Mesodermal cell (in vitro differentiated cells): Measurements from ENCODE around the gene FHIT.

ENCODE experiments used
- H3K27ac ChIP-seq: 2 replicates; pipeline ENCODE4 v1.7.0; 2013; ENCODE audit warnings: mild to moderate bottlenecking, low read depth, low read length, moderate library complexity; ENCODE audit not compliant: severe bottlenecking
- H3K36me3 ChIP-seq: 2 replicates; pipeline ENCODE4 v1.7.1; 2013; ENCODE audit warnings: mild to moderate bottlenecking, low read length, moderate library complexity; ENCODE audit not compliant: control insufficient read depth, insufficient read depth
- H3K4me1 ChIP-seq: one replicate; pipeline ENCODE4 v1.7.1; 2013; ENCODE audit warnings: mild to moderate bottlenecking, low read length; ENCODE audit not compliant: insufficient read depth, control insufficient read depth, poor library complexity, severe bottlenecking
- H3K4me3 ChIP-seq: 2 replicates; pipeline ENCODE4 v1.7.0; 2013; ENCODE audit warnings: low read length, control low read depth, mild to moderate bottlenecking; ENCODE audit not compliant: insufficient read depth, poor library complexity, severe bottlenecking; ENCODE audit errors: extremely low read depth
- H3K9me3 ChIP-seq: 2 replicates; pipeline ENCODE4 v1.7.1; 2013; ENCODE audit warnings: mild to moderate bottlenecking, low read length, moderate library complexity; ENCODE audit not compliant: control insufficient read depth
- WGBS, 2 experiments: methylation state at CpG; one replicate each; pipeline ENCODE4 v1.1.5; 2013; ENCODE audit warnings: missing lambda C conversion rate in 2 of 2; ENCODE audit not compliant: insufficient coverage in 2 of 2; 5-methylcytosine and 5-hydroxymethylcytosine counted together

Gene FHIT

GRCh38 chr3:60435941-60436650 lies 815.2 kb downstream of the FHIT start:
- no peak overlapping the region for H3K27ac ChIP-seq
- H3K36me3 ChIP-seq: no peaks in the 10 kb centered on the region
- no peaks in the 10 kb centered on the region for H3K4me1 ChIP-seq
- H3K9me3 ChIP-seq: no peaks in the 10 kb centered on the region
- 93 to 100% methylated on average over 1 to 2 of the region's 4 CpGs for WGBS, 2 experiments
- H3K4me3 ChIP-seq: no peak overlapping the region

GRCh38 chr3:60434950-60435349 lies 816.3 kb downstream of the FHIT start:
- Histone ChIP-seq H3K36me3 (no peaks in the 10 kb centered on the region), H3K9me3 (no peaks in the 10 kb centered on the region), H3K4me3 (no peak overlapping the region), H3K4me1 (no peaks in the 10 kb centered on the region), H3K27ac (no peak overlapping the region)

GRCh38 chr3:60434323-60434722 lies 816.9 kb downstream of the FHIT start:
- H3K4me3 ChIP-seq: no peak overlapping the region
- H3K9me3 ChIP-seq: no peaks in the 10 kb centered on the region
- WGBS, 2 experiments: 43 to 56% methylated on average over 1 of the region's 1 CpG
- no peak overlapping the region for H3K27ac ChIP-seq
- no peaks in the 10 kb centered on the region for H3K4me1 ChIP-seq
- H3K36me3 ChIP-seq: no peaks in the 10 kb centered on the region

- Histone ChIP-seq H3K27ac (no peak overlapping the region), H3K36me3 (no peaks in the 10 kb centered on the region), H3K9me3 (no peaks in the 10 kb centered on the region), H3K4me3 (no peak overlapping the region), H3K4me1 (no peaks in the 10 kb centered on the region)
- WGBS, 2 experiments: 14 to 32% methylated on average over 2 to 5 of the region's 5 CpGs
Observed at GRCh38 chr3:60431599-60431958, 819.7 kb downstream of the FHIT start.

GRCh38 chr3:60430205-60430604 lies 821.0 kb downstream of the FHIT start:
- no peak overlapping the region for H3K27ac ChIP-seq
- WGBS, 2 experiments: 100% methylated on average over 1 of the region's 1 CpG; no CpG with 5 or more reads in 1 of the 2 experiments
- H3K36me3 ChIP-seq: no peaks in the 10 kb centered on the region
- no peaks in the 10 kb centered on the region for H3K9me3 ChIP-seq
- no peaks in the 10 kb centered on the region for H3K4me1 ChIP-seq
- no peak overlapping the region for H3K4me3 ChIP-seq

- Histone ChIP-seq H3K4me1 (no peaks in the 10 kb centered on the region), H3K27ac (no peak overlapping the region), H3K36me3 (no peaks in the 10 kb centered on the region), H3K9me3 (no peaks in the 10 kb centered on the region), H3K4me3 (no peak overlapping the region)
- 90 to 96% methylated on average over 2 to 3 of the region's 5 CpGs for WGBS, 2 experiments
Observed at GRCh38 chr3:60427109-60427508, 824.1 kb downstream of the FHIT start.

- Histone ChIP-seq H3K36me3 (no peaks in the 10 kb centered on the region), H3K27ac (no peak overlapping the region), H3K4me1 (no peaks in the 10 kb centered on the region), H3K4me3 (no peak overlapping the region), H3K9me3 (no peaks in the 10 kb centered on the region)
- WGBS, 2 experiments: 83% methylated on average over 2 of the region's 2 CpGs; no CpG with 5 or more reads in 1 of the 2 experiments
Observed at GRCh38 chr3:60424942-60425341, 826.3 kb downstream of the FHIT start.

GRCh38 chr3:60424034-60424433 lies 827.2 kb downstream of the FHIT start:
- WGBS, 2 experiments: 67 to 80% methylated on average over 1 of the region's 3 CpGs
- no peaks in the 10 kb centered on the region for H3K9me3 ChIP-seq
- H3K4me3 ChIP-seq: no peak overlapping the region
- no peak overlapping the region for H3K27ac ChIP-seq
- H3K36me3 ChIP-seq: no peaks in the 10 kb centered on the region
- H3K4me1 ChIP-seq: no peaks in the 10 kb centered on the region

GRCh38 chr3:60423556-60423955 lies 827.7 kb downstream of the FHIT start:
- Histone ChIP-seq H3K36me3 (no peaks in the 10 kb centered on the region), H3K4me3 (no peak overlapping the region), H3K9me3 (no peaks in the 10 kb centered on the region), H3K4me1 (no peaks in the 10 kb centered on the region), H3K27ac (no peak overlapping the region)
- 100% methylated on average over 1 of the region's 1 CpG; no CpG with 5 or more reads in 1 of the 2 experiments for WGBS, 2 experiments

GRCh38 chr3:60421749-60422446 lies 829.4 kb downstream of the FHIT start:
- WGBS, 2 experiments: 90 to 95% methylated on average over 2 to 3 of the region's 3 CpGs
- Histone ChIP-seq H3K36me3 (no peaks in the 10 kb centered on the region), H3K27ac (no peak overlapping the region), H3K4me3 (no peak overlapping the region), H3K4me1 (no peaks in the 10 kb centered on the region), H3K9me3 (no peaks in the 10 kb centered on the region)

- Histone ChIP-seq H3K9me3 (no peaks in the 10 kb centered on the region), H3K4me3 (no peak overlapping the region), H3K27ac (no peak overlapping the region), H3K36me3 (no peaks in the 10 kb centered on the region), H3K4me1 (no peaks in the 10 kb centered on the region)
- WGBS, 2 experiments: 75 to 83% methylated on average over 2 of the region's 4 CpGs
Observed at GRCh38 chr3:60417576-60417975, 833.7 kb downstream of the FHIT start.
